GM18499 (cell line): Measurements from ENCODE around the gene BPTF.
"Not testable (repeated sequence)": the region's sequence is repeated elsewhere in the genome, so short reads cannot be mapped to it uniquely, and the experiment has no call there.

Experiments used
- ATAC-seq: cut with Tn5 transposase; IDR thresholded peaks from one replicate; pipeline ENCODE4 v1.9.1; 2021; ENCODE audit warnings: moderate number of reproducible peaks; ENCODE audit not compliant: insufficient read depth, unreplicated experiment

BPTF gene

DNA sequence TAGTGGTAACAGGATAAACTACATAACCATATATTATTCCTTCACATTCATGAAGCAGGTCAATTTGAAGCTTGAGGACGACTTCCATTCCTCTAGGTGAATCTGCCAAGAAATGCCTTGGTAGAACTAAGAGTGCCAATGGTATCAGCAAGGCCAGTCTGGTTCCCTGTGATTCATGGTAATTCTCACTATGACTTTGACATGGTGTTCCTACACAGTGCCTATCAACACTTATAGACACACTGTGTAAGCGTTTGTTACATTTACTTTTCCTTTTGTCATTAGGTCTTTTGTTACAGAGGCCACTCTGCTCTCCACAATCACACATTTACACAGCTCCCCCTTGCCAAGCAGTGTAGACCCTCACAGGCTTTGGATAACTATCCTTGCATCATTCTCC is 136.9 kb downstream of the BPTF start:
- ATAC-seq = not testable (repeated sequence)

DNA sequence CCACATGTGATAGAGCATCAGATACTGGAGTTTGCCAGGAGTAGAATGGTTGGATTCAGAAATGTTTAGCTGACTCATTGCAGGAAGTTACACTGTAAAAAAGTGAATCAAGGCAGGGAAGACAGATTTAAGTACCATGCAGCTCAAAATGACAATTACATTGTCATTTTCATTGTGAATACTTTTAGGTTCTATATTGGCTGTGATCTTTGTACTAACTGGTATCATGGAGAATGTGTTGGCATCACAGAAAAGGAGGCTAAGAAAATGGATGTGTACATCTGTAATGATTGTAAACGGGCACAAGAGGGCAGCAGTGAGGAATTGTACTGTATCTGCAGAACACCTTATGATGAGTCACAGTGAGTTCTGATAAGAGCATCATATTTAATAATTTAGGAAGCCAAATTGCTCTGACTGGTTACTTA is 137.9 kb downstream of the BPTF start:
- not testable (repeated sequence) for ATAC-seq

DNA sequence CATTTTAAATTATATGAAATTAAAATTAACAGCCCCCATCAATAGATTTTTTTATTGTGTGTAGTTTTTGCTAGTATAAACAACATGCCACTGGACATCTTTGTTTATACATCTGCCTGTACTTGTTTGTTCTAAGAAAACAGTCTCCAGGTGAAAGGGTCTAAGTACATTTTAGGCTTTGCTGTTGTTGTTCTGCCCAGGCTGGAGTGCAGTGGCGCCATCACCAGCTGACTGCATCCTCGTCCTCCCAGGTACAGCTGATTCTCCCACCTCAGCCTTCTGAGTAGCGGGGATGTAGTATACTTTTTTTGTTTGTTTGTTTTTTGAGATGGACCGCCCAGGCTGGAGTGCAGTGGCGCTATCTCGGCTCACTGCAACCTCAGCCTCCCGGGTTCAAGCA is 145.5 kb downstream of the BPTF start:
- no peak for ATAC-seq

GRCh38 chr17:67974185-67974584 is 148.9 kb downstream of the BPTF start:
- ATAC-seq = no peak

DNA sequence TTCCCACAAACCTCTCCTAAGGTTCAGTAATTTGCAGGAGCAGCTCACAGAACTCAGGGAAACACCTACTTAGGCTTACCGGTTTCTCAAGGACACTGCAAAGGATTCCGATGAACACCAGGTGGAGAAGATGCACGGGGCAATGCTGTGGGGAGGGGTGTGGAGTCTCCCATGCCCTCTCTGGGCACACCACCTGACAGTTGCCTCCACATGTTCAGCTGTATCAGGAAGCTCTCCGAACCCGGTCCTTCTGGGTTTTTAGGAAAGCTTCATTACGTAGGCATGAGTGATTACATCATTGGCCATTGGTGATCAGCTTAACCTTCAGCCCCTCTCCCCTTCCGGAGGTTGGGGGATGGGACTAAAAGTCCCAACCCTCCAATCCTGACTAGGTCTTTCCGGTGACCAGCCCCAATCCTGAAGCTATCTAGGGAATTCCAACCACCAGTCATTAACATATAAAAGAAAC is 149.3 kb downstream of the BPTF start:
- no peak for ATAC-seq

DNA sequence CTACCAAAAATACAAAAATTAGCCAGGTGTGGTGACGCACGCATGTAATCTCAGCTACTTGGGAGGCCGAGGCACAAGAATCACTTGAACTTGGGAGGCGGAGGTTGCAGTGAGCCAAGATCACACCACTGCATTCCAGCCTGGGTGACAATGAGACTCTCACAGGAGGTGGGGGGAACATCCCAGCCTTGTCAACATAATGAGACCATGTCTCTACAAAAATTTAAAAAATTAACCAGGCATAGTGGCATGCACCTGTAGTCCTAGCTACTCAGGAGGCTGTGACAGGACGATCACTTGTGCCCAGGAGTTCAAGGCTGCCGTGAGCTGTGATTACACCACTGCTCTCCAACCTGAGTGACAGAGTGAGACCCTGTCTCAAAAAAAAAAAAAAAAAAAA is 151.0 kb downstream of the BPTF start:
- ATAC-seq = not testable (repeated sequence)

- ATAC-seq = no peak
Observed at GRCh38 chr17:67980456-67980855, 155.2 kb downstream of the BPTF start.

DNA sequence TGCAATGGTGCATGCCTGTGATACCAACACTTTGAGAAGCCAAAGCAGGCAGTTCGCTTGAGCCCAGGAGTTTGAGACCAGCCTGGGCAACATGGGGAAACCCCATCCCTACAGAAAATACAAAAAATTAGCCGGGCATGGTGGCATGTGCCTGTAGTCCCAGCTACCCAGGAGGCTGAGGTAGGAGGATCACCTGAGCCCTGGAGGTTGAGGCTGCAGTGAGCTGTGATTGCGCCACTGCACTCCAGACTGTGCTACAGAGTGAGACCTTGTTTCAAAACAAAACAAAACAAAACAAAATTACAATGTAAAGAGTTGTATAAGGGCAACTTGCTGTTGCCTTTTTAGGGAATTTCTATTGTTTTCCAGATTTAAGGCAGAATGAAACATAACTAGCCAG is 155.6 kb downstream of the BPTF start:
- ATAC-seq = not testable (repeated sequence)

DNA sequence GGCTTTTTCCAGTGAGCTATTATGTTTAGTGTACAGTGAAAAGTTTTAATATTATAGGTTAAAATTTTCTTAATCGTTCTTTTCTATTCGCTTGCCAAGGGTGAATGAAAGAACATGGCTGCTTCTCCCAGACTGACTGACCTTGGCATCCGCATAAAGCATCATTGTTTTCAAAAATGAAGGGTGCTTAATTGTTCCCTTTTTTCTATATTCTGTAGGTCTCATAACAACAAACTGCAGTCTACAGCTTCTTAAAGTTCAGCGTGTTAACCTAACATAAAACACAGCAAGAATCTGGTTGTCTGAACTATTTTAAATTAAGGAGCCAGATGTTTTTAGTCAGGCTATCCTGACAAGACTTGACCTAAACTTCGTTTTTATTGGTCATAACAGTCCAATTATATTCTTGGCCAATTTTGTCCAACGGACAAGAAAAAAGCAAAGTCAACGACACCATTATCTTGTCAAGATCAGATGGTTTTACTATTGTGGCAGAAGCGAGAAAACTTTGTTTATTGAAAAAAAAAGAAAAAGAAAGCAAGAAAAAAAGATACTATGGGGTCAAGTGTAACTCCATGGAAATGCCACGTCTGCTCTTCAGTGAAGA is 156.8 kb downstream of the BPTF start:
- no peak for ATAC-seq

- ATAC-seq = no peak
Observed at GRCh38 chr17:67982686-67983382, 157.5 kb downstream of the BPTF start.

DNA sequence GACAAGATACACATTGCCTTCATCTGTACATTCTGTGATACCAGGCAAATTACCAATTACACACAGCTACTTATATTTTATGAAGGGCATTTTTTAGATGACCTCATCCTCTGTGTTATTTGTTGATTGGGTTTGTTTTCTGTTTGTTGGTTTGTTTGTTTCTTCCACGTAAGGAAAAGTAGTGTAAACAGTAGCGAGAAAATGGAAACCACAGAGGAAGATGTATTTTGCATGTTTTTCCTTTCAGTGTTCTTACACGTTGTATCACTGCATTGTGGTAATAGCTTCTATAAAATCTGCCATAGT is 158.0 kb downstream of the BPTF start:
- no peak for ATAC-seq

DNA sequence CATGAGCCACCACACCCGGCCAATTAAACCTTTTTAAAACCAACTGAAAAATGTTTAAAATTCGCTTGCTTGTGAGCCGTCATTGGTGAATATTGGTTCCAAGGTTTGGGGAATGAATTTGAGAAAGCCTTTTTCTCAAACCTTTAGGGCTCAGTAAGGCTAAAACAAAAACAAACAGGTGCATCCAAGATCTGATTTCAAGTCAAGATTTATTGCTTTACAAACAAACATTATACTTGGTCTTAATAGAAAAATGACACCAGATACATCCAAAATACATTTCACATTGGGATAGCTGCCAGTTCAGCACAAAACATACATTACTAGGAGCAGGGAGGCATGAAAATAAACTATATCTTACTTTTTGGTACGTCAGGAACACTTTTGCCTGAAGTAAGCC is 165.6 kb downstream of the BPTF start:
- no peak for ATAC-seq

GRCh38 chr17:67992548-67993152 is 167.3 kb downstream of the BPTF start:
- no peak for ATAC-seq

- peak; percentile 35 for ATAC-seq
Observed at GRCh38 chr17:67993153-67993997, 168.1 kb downstream of the BPTF start.

DNA sequence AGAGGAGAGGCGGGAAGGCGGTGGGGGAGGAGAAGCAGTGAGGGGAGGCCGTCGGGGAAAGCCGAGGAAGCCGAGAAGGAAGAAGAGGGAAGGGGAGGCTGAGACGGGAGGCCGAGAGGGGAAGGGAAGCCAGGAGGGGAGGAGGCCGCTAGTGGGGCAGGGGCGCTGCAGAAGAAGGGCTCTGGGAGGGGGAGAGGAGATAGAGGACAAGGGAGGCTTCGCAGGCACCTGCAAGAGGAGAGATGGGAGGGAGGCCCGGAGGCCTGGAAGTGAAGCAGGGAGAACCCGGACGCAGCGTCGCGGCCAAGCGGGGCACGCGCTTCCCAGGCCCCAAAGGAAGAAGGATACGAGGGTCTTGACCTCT is 168.7 kb downstream of the BPTF start:
- no peak for ATAC-seq

DNA sequence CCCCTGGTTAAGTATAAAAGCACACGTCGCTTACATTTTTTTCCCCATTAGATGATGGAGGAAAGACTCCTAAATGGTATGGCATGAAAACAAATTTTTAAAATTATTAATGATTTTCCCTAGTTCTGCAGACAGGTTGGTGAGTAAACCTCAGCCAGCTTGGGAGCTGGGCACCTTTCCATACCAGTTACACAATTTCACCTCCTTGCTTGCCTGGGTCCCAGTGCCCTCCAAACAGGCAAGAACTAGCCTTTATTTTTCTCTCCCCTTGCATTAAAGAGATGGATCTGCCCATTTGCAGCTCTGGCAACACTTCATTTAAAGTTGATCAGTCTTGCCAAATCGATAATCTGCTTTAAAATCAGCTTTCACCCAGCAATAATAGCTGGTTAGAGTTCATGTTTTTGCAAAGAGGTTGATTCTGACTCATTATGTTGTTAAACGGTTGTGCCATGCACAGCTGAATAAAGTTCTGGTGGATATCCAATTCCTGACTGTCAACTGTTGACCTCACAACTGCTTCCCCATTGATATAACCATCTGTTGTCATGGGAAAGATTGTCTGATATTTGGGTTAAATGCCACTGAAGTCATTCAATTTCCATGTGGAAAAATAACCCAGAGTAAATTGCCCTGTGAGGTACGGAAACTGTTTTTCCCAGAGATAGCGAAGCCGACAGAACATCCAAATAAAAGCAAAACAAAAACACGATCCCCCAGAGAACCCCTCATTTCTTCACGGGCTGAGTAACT is 169.7 kb downstream of the BPTF start:
- ATAC-seq = no peak

DNA sequence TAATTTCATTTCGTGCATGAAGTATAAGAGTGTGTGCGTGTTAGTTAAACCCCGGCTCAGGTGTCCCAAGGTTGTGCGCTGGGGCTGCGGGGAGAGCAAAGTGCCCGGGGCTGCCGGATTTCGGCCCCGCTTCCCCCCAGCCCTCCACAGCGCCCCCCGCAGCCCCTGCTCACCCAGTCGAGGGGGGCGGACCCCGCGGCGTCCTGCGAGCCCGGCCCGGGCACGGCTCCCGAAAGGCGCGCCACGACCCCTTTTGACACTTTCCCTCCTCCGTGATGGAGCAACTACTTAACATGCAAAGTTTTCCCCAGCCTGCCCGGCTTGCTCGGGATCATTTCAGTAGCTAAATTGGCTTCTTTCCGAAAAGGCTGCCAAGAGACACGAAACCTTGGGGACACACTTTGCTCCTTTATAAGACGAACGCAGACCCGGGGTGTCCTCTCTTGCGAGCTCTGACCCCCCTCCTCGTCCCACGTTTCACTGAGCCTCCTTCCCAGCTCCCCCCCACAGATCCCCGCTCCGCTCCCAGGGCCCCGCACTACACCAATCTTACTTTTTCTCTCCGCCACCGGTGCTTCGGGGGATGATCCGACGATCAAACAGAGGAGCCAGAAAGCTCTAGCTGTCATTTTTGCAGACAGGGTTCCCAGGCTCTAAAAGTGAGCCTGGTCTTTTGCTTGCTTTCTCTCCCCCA is 170.4 kb downstream of the BPTF start:
- ATAC-seq = no peak

DNA sequence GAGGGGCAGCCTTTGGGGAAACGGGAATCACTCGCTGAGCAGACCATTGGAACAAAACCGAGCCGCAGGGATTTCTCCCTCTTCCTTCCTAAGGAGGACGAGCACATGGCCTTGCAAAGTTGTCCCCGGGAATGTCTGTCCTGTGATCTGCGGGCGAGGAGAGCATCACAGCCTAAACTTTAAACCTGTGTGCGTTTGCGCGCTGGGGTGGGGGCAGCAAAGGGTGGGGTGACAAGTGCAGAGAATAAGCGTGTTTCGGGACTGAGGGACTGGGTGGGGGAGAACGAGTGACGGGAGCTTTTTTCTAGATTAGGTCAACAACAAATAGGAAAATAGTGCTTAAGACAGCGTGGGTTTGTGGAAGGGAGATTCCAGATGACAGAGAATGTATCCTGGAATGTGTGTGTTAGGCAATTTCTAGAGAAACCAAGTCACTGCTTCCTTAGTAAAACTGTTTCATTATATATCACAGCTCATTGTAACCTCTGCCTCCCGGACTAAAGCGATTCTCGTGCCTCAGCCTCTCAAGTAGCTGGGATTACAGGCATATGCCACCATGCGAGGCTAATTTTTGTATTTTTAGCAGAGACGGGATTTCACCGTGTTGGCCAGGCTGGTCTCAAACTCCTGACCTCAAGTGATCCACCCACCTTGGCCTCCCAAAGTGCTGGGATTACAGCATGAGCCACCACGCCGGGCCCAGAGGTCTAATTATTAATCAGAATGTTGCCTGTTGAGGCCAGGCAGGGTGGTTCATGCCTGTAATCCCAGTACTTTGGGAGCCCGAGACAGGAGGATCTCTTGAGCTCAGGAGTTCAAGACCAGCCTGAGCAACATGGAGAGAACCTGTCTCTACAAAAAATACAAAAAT is 171.2 kb downstream of the BPTF start, which contains the start of gene C17orf58:
C17orf58 (minus strand) TSS at position 169 of the 871 bp plus-strand sequence. CDS start 271 bp downstream, outside the sequence.
- not testable (repeated sequence) for ATAC-seq

- ATAC-seq = no peak
Observed at GRCh38 chr17:67998466-67998865, 173.2 kb downstream of the BPTF start.
